Epidermal melanocyte (primary cell): Measurements from ENCODE around the gene RAB10.
"Not testable (repeated sequence)": the region's sequence is repeated elsewhere in the genome, so short reads cannot be mapped to it uniquely, and the experiment has no call there.

ENCODE experiments used
- DNase-seq: peaks from one replicate; pipeline ENCODE4 v3.0.0; 2011; ENCODE audit warnings: low spot score; ENCODE audit not compliant: insufficient read length

The RAB10 gene

GRCh38 chr2:26148501-26148900 is 114.6 kb downstream of the RAB10 start:
- no peak for DNase-seq

GRCh38 chr2:26150243-26150642 is 116.4 kb downstream of the RAB10 start:
- DNase-seq, result no peak

- DNase-seq, result no peak
These were observed 123.7 kb downstream of the RAB10 start for GRCh38 chr2:26157580-26157979.

- DNase-seq, result no peak
These were observed 128.0 kb downstream of the RAB10 start for GRCh38 chr2:26161926-26162325.

- no peak for DNase-seq
These were observed 129.1 kb downstream of the RAB10 start for GRCh38 chr2:26162963-26163362.

- DNase-seq, result no peak
These were observed 130.3 kb downstream of the RAB10 start for GRCh38 chr2:26164231-26164630.

- DNase-seq, result no peak
These were observed 130.8 kb downstream of the RAB10 start for GRCh38 chr2:26164641-26165211.

- no peak for DNase-seq
These were observed 131.5 kb downstream of the RAB10 start for GRCh38 chr2:26165403-26165802.

GRCh38 chr2:26166541-26166940 is 132.7 kb downstream of the RAB10 start:
- DNase-seq, result not testable (repeated sequence)

GRCh38 chr2:26168785-26169184 is 134.9 kb downstream of the RAB10 start:
- no peak for DNase-seq

GRCh38 chr2:26169226-26169625 is 135.3 kb downstream of the RAB10 start:
- no peak for DNase-seq

GRCh38 chr2:26169681-26170414 is 136.0 kb downstream of the RAB10 start:
- no peak for DNase-seq

GRCh38 chr2:26170795-26171194 is 136.9 kb downstream of the RAB10 start:
- DNase-seq, result no peak

- DNase-seq, result no peak
These were observed 138.4 kb downstream of the RAB10 start for GRCh38 chr2:26172189-26172870.

GRCh38 chr2:26172871-26173775 is 139.2 kb downstream of the RAB10 start, which contains the start of gene GAREM2:
Gene GAREM2, plus strand, starts transcription at chr2:26173088. Its CDS starts 133 bp downstream, at chr2:26173221.
- DNase-seq, result no peak

GRCh38 chr2:26173776-26174482 is 140.0 kb downstream of the RAB10 start:
- DNase-seq, result no peak

- DNase-seq, result no peak
These were observed 141.0 kb downstream of the RAB10 start for GRCh38 chr2:26174691-26175465.

- DNase-seq, result no peak
These were observed 141.8 kb downstream of the RAB10 start for GRCh38 chr2:26175466-26176278.

- no peak for DNase-seq
These were observed 142.4 kb downstream of the RAB10 start for GRCh38 chr2:26176279-26176615.
